Spleen (tissue), 11 donors: ENCODE results near the gene LSM14A. TPM values are rescaled to one million over a fixed set of nuclear protein-coding genes. Genes with fewer than 3 reads are reported as not detected.
"Not testable (repeated sequence)": the region's sequence is repeated elsewhere in the genome, so short reads cannot be mapped to it uniquely, and the experiment has no call there.

Source experiments
- DNase-seq: peaks from one replicate; pipeline ENCODE4 v3.0.0-alpha.2; 2020
- H3K27ac ChIP-seq, 8 donors: fragments of 200-600 bp; sonication (generic) in 7 of 8; 1 replicate in 4 of 8; 2 replicates in 4 of 8; pipeline versions ENCODE4 v1.5.0 to v1.8.0; 2016 to 2021; ENCODE audit warnings: inconsistent platforms in 4 of 8, mild to moderate bottlenecking in 4 of 8, moderate library complexity in 1 of 8
- H3K27me3 ChIP-seq, 7 donors: fragments of 200-600 bp; sonication (generic) in 6 of 7; replicated peaks in 1 of 7; 1 replicate in 4 of 7; 2 replicates in 3 of 7; pipeline versions ENCODE4 v1.5.0 to v1.8.0; 2016 to 2021; ENCODE audit warnings: inconsistent platforms in 3 of 7, mild to moderate bottlenecking in 1 of 7
- H3K36me3 ChIP-seq, 6 donors: fragments of 200-600 bp; sonication (generic) in 5 of 6; 1 replicate in 4 of 6; 2 replicates in 2 of 6; pipeline versions ENCODE4 v1.5.0 to v1.8.0; 2016 to 2021; ENCODE audit warnings: inconsistent platforms in 2 of 6
- H3K4me1 ChIP-seq, 6 donors: fragments of 200-600 bp; sonication (generic) in 5 of 6; 1 replicate in 3 of 6; 2 replicates in 3 of 6; pipeline versions ENCODE4 v1.5.0 to v1.8.0; 2016 to 2021; ENCODE audit warnings: inconsistent platforms in 3 of 6
- H3K4me3 ChIP-seq, 8 donors: fragments of 200-600 bp; sonication (generic) in 7 of 8; 1 replicate in 4 of 8; 2 replicates in 4 of 8; pipeline versions ENCODE4 v1.5.0 to v1.8.0; 2016 to 2021; ENCODE audit warnings: inconsistent platforms in 4 of 8, mild to moderate bottlenecking in 4 of 8, moderate library complexity in 2 of 8
- H3K9me3 ChIP-seq, 8 donors: fragments of 200-600 bp; sonication (generic) in 7 of 8; 1 replicate in 4 of 8; 2 replicates in 4 of 8; pipeline versions ENCODE4 v1.5.0 to v1.8.0; 2016 to 2021; ENCODE audit warnings: inconsistent platforms in 4 of 8
- CTCF ChIP-seq, 11 experiments: fragments of 200-600 bp in 7 of 11; fragments of 450-650 bp in 4 of 11; sonication (generic) in 4 of 11; IDR thresholded peaks in 8 of 11; conservative IDR thresholded peaks in 3 of 11; 1 replicate in 7 of 11; 2 replicates in 4 of 11; pipeline versions ENCODE4 v1.4.0 to v1.8.0; 2016 to 2021; ENCODE audit warnings: antibody characterized with exemption in 11 of 11, inconsistent platforms in 4 of 11, mild to moderate bottlenecking in 1 of 11
- POLR2A ChIP-seq, 3 donors: fragments of 450-650 bp; IDR thresholded peaks; one replicate each; pipeline ENCODE4 v1.5.1; 2017; ENCODE audit warnings: antibody characterized with exemption in 3 of 3, mild to moderate bottlenecking in 1 of 3
- POLR2AphosphoS5 ChIP-seq, 3 donors: sonication (generic); formaldehyde crosslinking; IDR thresholded peaks; one replicate each; pipeline ENCODE4 v1.5.1; 2017; ENCODE audit warnings: antibody characterized with exemption in 3 of 3
- WGBS, 5 donors: extraction: QIAGEN DNeasy Blood & Tissue Kit in 3 of 5; methylation state at CpG; one replicate each; pipeline versions ENCODE4 v1.1.5 to v1.1.7; 2013 to 2018; 5-methylcytosine and 5-hydroxymethylcytosine counted together
- intact Hi-C: fragments of 100-400 bp; cut with DNase I; formaldehyde crosslinking; loops from one replicate; pipeline ENCODE4 v1.15.0; 2023; ENCODE audit warnings: low total_unique reads
- polyA plus RNA-seq, 3 donors: library from polyadenylated mRNA; stranded (reverse); fragments of 200-250 nt; gene quantifications; one replicate each; pipeline ENCODE4 v1.2.1, GENCODE V29; 2013
- total RNA-seq, 7 donors: library from RNA; depleted of rRNA in 3 of 7; stranded (reverse); fragments of >200 nt in 3 of 7; fragmentation: NEBNext Ultra II Directional in 4 of 7; extraction: Animal tissue kit (Norgen Biotek cat#: 25700) in 4 of 7; gene quantifications; one replicate each; pipeline versions ENCODE4 v1.1.0 to v1.2.1, GENCODE V29; 2016 to 2021
- donor health status: healthy with polysubstance abuse.
- donor health status: DM: no; HTN: no; CAD: no; lungs with moderate emphysema.
- donor health status: DM: no; HTN: no; CAD: no.
- donor health status: Bipolar disorder and iron deficiency.
- donor health status: healthy.
- donor health status: DM: no; HTN: no; CAD: no.
- donor health status: DM: yes; HTN: yes; CAD: no.

The LSM14A gene
- total and polyA plus RNA-seq, 10 donors = 46.8 to 187 (median 122) TPM

DNA sequence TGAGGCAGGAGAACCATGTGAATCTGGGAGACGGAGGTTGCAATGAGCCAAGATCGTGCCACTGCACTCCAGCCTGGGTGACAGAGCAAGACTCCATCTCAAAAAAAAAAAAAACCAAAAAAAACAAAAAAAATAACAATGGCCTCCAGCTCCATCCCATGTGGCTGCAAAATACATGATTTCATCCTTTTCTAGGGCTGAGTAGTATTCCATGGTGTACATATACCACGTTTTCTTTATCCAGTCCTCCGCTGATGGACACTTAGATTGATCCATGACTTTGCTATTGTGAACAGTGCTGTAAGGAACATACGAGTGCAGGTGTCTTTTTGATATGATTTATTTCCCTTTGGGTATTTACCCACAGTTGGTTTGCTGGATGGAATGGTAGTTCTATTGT is 20.9 kb upstream of the LSM14A start:
- no peak for DNase-seq
- intact Hi-C loops = no loop called here
- 88 to 93% (median 91%) methylated on average over 5 of the region's 5 CpGs for WGBS, 5 donors

DNA sequence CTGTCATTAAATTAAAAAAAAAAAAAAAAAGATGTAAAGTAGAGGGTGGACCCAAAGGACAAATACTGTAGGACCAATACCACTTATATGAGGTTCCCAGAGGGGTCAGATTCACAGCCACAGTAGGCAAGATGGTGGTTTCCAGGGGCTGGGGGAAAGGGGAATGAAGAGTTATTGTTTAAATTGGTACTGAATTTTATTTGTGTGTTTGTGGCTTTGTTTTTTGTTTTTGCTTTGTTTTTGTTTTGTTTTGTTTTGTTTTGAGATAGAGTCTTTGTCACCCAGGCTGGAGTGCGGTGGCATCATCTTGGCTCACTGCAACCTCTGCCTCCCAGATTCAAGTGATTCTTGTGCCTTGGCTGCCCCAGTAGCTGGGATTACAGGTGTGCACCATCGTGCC is 17.9 kb upstream of the LSM14A start:
- Histone ChIP-seq H3K9me3 (no peaks in the 10 kb centered on the region), H3K27me3 (no peaks in the 10 kb centered on the region), H3K4me1 (no peaks in the 10 kb centered on the region), H3K4me3 (no peak overlapping the region), H3K36me3 (no peaks in the 10 kb centered on the region), H3K27ac (no peak overlapping the region)
- 82 to 92% (median 88%) methylated on average over 2 of the region's 2 CpGs for WGBS, 5 donors
- TF ChIP-seq POLR2A (IDR thresholded peaks at IDR 0.05) = no peak
- TF ChIP-seq CTCF (IDR thresholded peaks at IDR 0.05 in 8 of 11, conservative IDR thresholded peaks at IDR 0.05 in 3 of 11) = no peak
- no peak for TF ChIP-seq POLR2AphosphoS5 (IDR thresholded peaks at IDR 0.05)
- intact Hi-C loops = no loop called here
- no peak for DNase-seq

More for the DNA sequence above, 20.9 kb upstream of the LSM14A start:
- Histone ChIP-seq H3K27ac (no peak overlapping the region), H3K4me1 (no peaks in the 10 kb centered on the region), H3K36me3 (no peaks in the 10 kb centered on the region), H3K4me3 (no peak overlapping the region), H3K9me3 (no peaks in the 10 kb centered on the region), H3K27me3 (no peaks in the 10 kb centered on the region)
- TF ChIP-seq POLR2AphosphoS5 (IDR thresholded peaks at IDR 0.05) (no peak), CTCF (IDR thresholded peaks at IDR 0.05 in 8 of 11, conservative IDR thresholded peaks at IDR 0.05 in 3 of 11) (no peak), POLR2A (IDR thresholded peaks at IDR 0.05) (no peak)

DNA sequence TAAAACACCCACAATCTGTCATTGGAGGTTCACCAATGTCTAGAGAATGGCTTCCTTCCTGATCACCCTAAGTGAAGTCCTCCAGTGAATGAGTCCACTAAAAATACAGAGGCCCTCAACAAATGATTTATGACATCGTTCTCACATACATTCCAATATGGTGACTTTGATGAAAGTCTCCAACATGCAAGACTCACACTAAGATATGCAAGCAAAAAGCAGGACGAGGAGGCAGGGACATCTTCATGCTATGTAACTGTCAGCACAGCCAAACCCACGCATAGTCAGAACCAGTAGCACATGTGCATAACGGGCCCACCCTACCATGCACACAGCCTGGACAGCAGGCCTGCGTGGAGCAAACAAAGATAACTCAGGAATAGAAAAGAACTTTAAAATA is 16.6 kb upstream of the LSM14A start:
- H3K36me3 ChIP-seq = no peaks in the 10 kb centered on the region
- no peak overlapping the region for H3K4me3 ChIP-seq
- no peaks in the 10 kb centered on the region for H3K9me3 ChIP-seq
- no peak for DNase-seq
- no peaks in the 10 kb centered on the region for H3K4me1 ChIP-seq
- no peak overlapping the region for H3K27ac ChIP-seq
- intact Hi-C loops = no loop called here
- WGBS, 5 donors = 81 to 95% (median 92%) methylated on average over 5 of the region's 5 CpGs
- TF ChIP-seq POLR2AphosphoS5 (IDR thresholded peaks at IDR 0.05) (no peak), CTCF (IDR thresholded peaks at IDR 0.05 in 8 of 11, conservative IDR thresholded peaks at IDR 0.05 in 3 of 11) (no peak), POLR2A (IDR thresholded peaks at IDR 0.05) (no peak)
- no peaks in the 10 kb centered on the region for H3K27me3 ChIP-seq

- H3K4me1 ChIP-seq, intact Hi-C loops, H3K27me3 ChIP-seq, H3K9me3 ChIP-seq, H3K36me3 ChIP-seq, DNase-seq, H3K27ac ChIP-seq, H3K4me3 ChIP-seq: not testable (repeated sequence)
- WGBS, 5 donors = 74 to 84% (median 74%) methylated on average over 7 of the region's 7 CpGs
Observed at GRCh38 chr19:34158966-34159365, 13.3 kb upstream of the LSM14A start.

- 90 to 97% (median 95%) methylated on average over 5 of the region's 5 CpGs for WGBS, 5 donors
Observed at GRCh38 chr19:34159541-34159940, 12.8 kb upstream of the LSM14A start.

DNA sequence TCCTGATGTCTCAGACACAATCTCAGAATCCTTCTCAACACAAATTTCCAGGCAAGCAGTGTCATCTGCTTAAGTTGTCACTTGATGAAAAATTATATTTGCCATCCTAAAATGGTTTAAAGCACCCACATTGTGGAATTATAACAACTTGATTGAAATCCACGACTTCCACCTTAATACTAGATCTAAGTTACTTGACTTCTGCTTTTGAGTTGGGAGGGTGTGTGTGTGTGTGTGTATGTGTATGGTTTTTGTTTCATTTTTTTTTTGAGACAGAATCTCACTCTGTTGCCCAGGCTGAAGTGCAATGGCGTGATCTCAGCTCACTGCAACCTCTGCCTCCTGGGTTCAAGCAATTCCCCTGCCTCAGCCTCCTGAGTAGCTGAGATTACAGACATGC is 10.4 kb upstream of the LSM14A start:
- intact Hi-C loops, H3K36me3 ChIP-seq, DNase-seq, H3K4me3 ChIP-seq, H3K27ac ChIP-seq, H3K4me1 ChIP-seq, H3K27me3 ChIP-seq, H3K9me3 ChIP-seq: not testable (repeated sequence)
- WGBS, 5 donors = 43 to 54% (median 49%) methylated on average over 2 of the region's 2 CpGs

More at GRCh38 chr19:34159541-34159940, 12.8 kb upstream of the LSM14A start:
- H3K4me1 ChIP-seq, H3K27me3 ChIP-seq, H3K27ac ChIP-seq, intact Hi-C loops, DNase-seq, H3K9me3 ChIP-seq, H3K36me3 ChIP-seq, H3K4me3 ChIP-seq: not testable (repeated sequence)
